SK-N-SH (cell line): Measurements from ENCODE around the gene MVB12A. TPM values are rescaled to one million over a fixed set of nuclear protein-coding genes. Genes with fewer than 3 reads are reported as not detected.
A peak's percentile ranks its signal among the peaks of the same experiment; 100 is the strongest.

Experiments used
- CTCF ChIA-PET: fragments of 300-600, 350-600 bp; formaldehyde crosslinking; extraction: SDS; loops from one replicate; lab custom pipeline; 2021; lab: Yijun Ruan, JAX
- POLR2A ChIA-PET: fragments of 350-600 bp; sonication (Branson Sonifier 250); formaldehyde crosslinking; extraction: SDS; loops from one replicate; lab custom pipeline; 2020; ENCODE audit warnings: antibody characterized with exemption, inconsistent platforms; lab: Yijun Ruan, JAX
- DNase-seq: peaks from one replicate; pipeline ENCODE4 v3.0.0; 2012
- H2AFZ ChIP-seq: fragments of 200-600 bp; sonication (generic); 2 replicates; pipeline ENCODE4 v1.8.1; 2016; ENCODE audit warnings: antibody characterized with exemption, mild to moderate bottlenecking, low read depth
- H3F3A ChIP-seq: fragments of 200-600 bp; sonication (generic); replicated peaks from 2 replicates; pipeline ENCODE3; 2016; ENCODE audit warnings: antibody characterized with exemption, mild to moderate bottlenecking; ENCODE audit not compliant: insufficient read depth
- H3K27ac ChIP-seq, 2 experiments: fragments of 200-500 bp in 1 of 2; fragments of 200-600 bp in 1 of 2; sonication (Bioruptor generic) in 1 of 2; sonication (generic), shearing (Covaris generic) in 1 of 2; 2 replicates each; pipeline versions ENCODE4 v1.5.1 to v1.6.1; 2014 to 2016; ENCODE audit warnings: low read depth in 2 of 2, inconsistent platforms in 1 of 2, low read length in 1 of 2, mild to moderate bottlenecking in 1 of 2, mixed read lengths in 1 of 2
- H3K27me3 ChIP-seq: fragments of 200-600 bp; sonication (generic), shearing (Covaris generic); 2 replicates; pipeline ENCODE4 v1.6.1; 2016; ENCODE audit warnings: mixed run types; ENCODE audit not compliant: insufficient read depth
- H3K36me3 ChIP-seq, 2 experiments: fragments of 200-500 bp in 1 of 2; fragments of 200-600 bp in 1 of 2; sonication (Bioruptor generic) in 1 of 2; sonication (generic) in 1 of 2; replicated peaks in 1 of 2; 2 replicates each; pipeline versions ENCODE3 to v1.5.1; 2014 to 2016; ENCODE audit warnings: low read length in 1 of 2, mild to moderate bottlenecking in 1 of 2; ENCODE audit not compliant: insufficient read depth in 2 of 2, control insufficient read depth in 1 of 2
- H3K4me1 ChIP-seq, 2 experiments: fragments of 200-500 bp in 1 of 2; fragments of 200-600 bp in 1 of 2; sonication (Bioruptor generic) in 1 of 2; sonication (generic), shearing (Covaris generic) in 1 of 2; 2 replicates each; pipeline versions ENCODE4 v1.5.1 to v1.6.1; 2014 to 2016; ENCODE audit warnings: low read depth in 1 of 2, low read length in 1 of 2, mixed run types in 1 of 2; ENCODE audit not compliant: insufficient read depth in 2 of 2, control insufficient read depth in 1 of 2
- H3K4me2 ChIP-seq: fragments of 200-600 bp; sonication (generic), shearing (Covaris generic); 2 replicates; pipeline ENCODE4 v1.6.1; 2017; ENCODE audit warnings: mixed run types
- H3K4me3 ChIP-seq, 2 experiments: fragments of 200-500 bp in 1 of 2; fragments of 200-600 bp in 1 of 2; sonication (Bioruptor generic) in 1 of 2; sonication (generic), shearing (Covaris generic) in 1 of 2; 2 replicates each; pipeline versions ENCODE4 v1.5.1 to v1.8.1; 2014 to 2016; ENCODE audit warnings: low read depth in 2 of 2, inconsistent platforms in 1 of 2, low read length in 1 of 2, mild to moderate bottlenecking in 1 of 2, mixed read lengths in 1 of 2, moderate library complexity in 1 of 2
- H3K79me2 ChIP-seq: fragments of 200-600 bp; sonication (generic); 2 replicates; pipeline ENCODE4 v1.8.1; 2017; ENCODE audit warnings: mild to moderate bottlenecking; ENCODE audit not compliant: insufficient read depth
- H3K9ac ChIP-seq: fragments of 200-600 bp; sonication (generic); 2 replicates; pipeline ENCODE4 v1.6.1; 2017; ENCODE audit warnings: mixed run types
- H3K9me2 ChIP-seq: fragments of 200-600 bp; sonication (generic); 2 replicates; pipeline ENCODE4 v1.6.1; 2017; ENCODE audit warnings: mixed run types
- H3K9me3 ChIP-seq: fragments of 200-600 bp; sonication (generic); 2 replicates; pipeline ENCODE4 v1.6.1; 2017; ENCODE audit warnings: mixed run types, mild to moderate bottlenecking, moderate library complexity
- H4K20me1 ChIP-seq: fragments of 200-600 bp; sonication (generic); 2 replicates; pipeline ENCODE4 v1.6.1; 2017; ENCODE audit warnings: mild to moderate bottlenecking, mixed run types; ENCODE audit not compliant: insufficient read depth
- EP300 ChIP-seq, 2 experiments: IDR thresholded peaks; 2 replicates each; pipeline versions ENCODE4 v1.4.0 to v1.6.1; 2012; ENCODE audit warnings: borderline replicate concordance in 1 of 2, low read depth in 1 of 2, low read length in 1 of 2
- FOXM1 ChIP-seq: IDR thresholded peaks from 2 replicates; pipeline ENCODE4 v1.4.0; 2012; ENCODE audit warnings: low read depth, mild to moderate bottlenecking
- GABPA ChIP-seq: IDR thresholded peaks from 2 replicates; pipeline ENCODE4 v1.4.0; 2012; ENCODE audit warnings: low read depth, mild to moderate bottlenecking
- GATA2 ChIP-seq: sonication (generic); formaldehyde crosslinking; IDR thresholded peaks from 2 replicates; pipeline ENCODE4 v1.5.0; 2020; ENCODE audit warnings: mild to moderate bottlenecking, missing genetic modification reagents
- NFIC ChIP-seq: IDR thresholded peaks from 2 replicates; pipeline ENCODE4 v1.4.0; 2012; ENCODE audit warnings: borderline replicate concordance
- POLR2AphosphoS5 ChIP-seq: IDR thresholded peaks from 2 replicates; pipeline ENCODE4 v1.6.1; 2012; ENCODE audit warnings: low read depth, low read length
- RXRA ChIP-seq: IDR thresholded peaks from 2 replicates; pipeline ENCODE4 v1.4.0; 2012; ENCODE audit warnings: low read depth, mild to moderate bottlenecking, borderline replicate concordance
- SIN3A ChIP-seq: IDR thresholded peaks from 2 replicates; pipeline ENCODE4 v1.6.1; 2012; ENCODE audit warnings: low read depth, mild to moderate bottlenecking, low read length, moderate library complexity, borderline replicate concordance
- TAF1 ChIP-seq: IDR thresholded peaks from 2 replicates; pipeline ENCODE4 v1.6.1; 2012; ENCODE audit warnings: low read depth, mild to moderate bottlenecking, low read length, moderate library complexity, borderline replicate concordance
- TCF12 ChIP-seq: IDR thresholded peaks from 2 replicates; pipeline ENCODE4 v1.4.0; 2012
- TEAD4 ChIP-seq: IDR thresholded peaks from 2 replicates; pipeline ENCODE4 v1.4.0; 2012; ENCODE audit warnings: mild to moderate bottlenecking, borderline replicate concordance; ENCODE audit not compliant: insufficient read depth
- WGBS: methylation state at CpG from one replicate; pipeline ENCODE4 v1.1.6; 2017; ENCODE audit warnings: low lambda C conversion rate; 5-methylcytosine and 5-hydroxymethylcytosine counted together
- polyA plus RNA-seq, 3 experiments: library from polyadenylated mRNA; depleted of rRNA; stranded (reverse); fragments of >200 nt; gene quantifications; 2 replicates each; pipeline ENCODE4 v1.2.3, GENCODE V29; 2012
- TF ChIP-seq, protein P1 (sequence below): IDR thresholded peaks from 2 replicates; pipeline ENCODE4 v1.4.0; 2012; ENCODE audit warnings: low read depth, borderline replicate concordance
- TF ChIP-seq, protein P2 (sequence below): IDR thresholded peaks from 2 replicates; pipeline ENCODE4 v1.6.1; 2012; ENCODE audit warnings: mild to moderate bottlenecking, low read depth, low read length, moderate library complexity

The MVB12A gene
- polyA plus RNA-seq, 1 of the 3 experiments (the other 2 are of a cell fraction): 63.9 TPM

DNA sequence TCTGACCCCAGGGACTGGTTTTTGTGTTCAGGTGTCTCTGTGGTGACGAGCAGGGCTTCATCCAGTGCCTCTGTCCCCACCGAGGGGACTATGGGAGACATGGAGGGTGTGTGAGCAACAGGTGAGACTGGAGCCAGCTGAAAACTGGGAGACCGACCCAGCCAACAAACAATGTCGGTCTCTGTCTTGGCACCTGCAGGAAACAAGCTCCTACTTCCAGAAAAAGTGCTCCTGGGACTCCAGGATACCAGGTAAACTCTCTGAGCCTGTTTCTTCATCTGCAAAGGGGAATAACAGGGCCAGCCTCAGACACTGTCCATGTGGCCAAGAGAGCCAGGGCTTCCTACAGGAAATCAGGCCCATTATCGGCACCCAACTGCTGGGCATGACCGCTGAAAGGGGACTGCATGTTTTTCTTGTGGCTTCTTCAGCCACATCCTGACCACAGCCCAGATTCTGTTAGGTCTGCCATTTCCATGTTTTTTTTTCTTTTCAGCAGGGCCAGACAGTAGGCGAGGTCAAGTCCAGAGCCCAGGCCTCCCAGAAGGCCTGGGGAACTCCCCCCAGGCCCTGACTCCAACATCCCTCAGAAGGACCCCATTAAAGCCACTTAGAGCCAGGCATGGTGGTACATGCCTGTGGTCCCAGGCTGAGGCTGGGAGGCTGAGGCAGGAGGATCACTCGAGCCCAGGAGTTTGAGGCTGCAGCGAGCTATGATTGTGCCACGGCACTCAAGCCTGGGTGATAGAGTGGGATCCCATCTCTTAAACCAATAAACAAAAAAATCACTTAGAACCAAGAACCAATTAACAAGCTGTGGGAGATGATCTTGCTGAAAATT is 13.6 kb upstream of the MVB12A start:
- Histone ChIP-seq H3K9me2 (no peaks in the 10 kb centered on the region), H3K79me2 (no peaks in the 10 kb centered on the region), H3K27me3 (no peaks in the 10 kb centered on the region), H2AFZ (no peak overlapping the region; the same call in 1 of the 2 replicates), H3K27ac (peak overlapping the region in 1 of 2 experiments; percentile 9; a peak in 1 of 4 replicates), H3K9me3 (no peaks in the 10 kb centered on the region), H3K36me3 (no peaks in the 10 kb centered on the region), H3K9ac (no peak overlapping the region), H3K4me1 (peaks cover 0 to 23% of the 10 kb centered on the region in 2 experiments; a peak in 1 of 4 replicates), H3K4me3 (no peak overlapping the region), H3K4me2 (no peak overlapping the region), H3F3A (no peaks in the 10 kb centered on the region), H4K20me1 (no peaks in the 10 kb centered on the region)
- WGBS: 90% methylated on average over 10 of the region's 10 CpGs
- POLR2A ChIA-PET: no interaction called here
- TF ChIP-seq EP300 (IDR thresholded peaks at IDR 0.05; ENCODE audit: borderline replicate concordance in 1 of 2, low read depth in 1 of 2, low read length in 1 of 2) (no peak), NFIC (no peak), GABPA (no peak), TCF12 (no peak), POLR2AphosphoS5 (no peak), RXRA (no peak), GATA2 (CRISPR knock-in tag) (no peak), FOXM1 (no peak), SIN3A (no peak), TEAD4 (no peak), TAF1 (no peak)
- TF ChIP-seq, protein P1, sequence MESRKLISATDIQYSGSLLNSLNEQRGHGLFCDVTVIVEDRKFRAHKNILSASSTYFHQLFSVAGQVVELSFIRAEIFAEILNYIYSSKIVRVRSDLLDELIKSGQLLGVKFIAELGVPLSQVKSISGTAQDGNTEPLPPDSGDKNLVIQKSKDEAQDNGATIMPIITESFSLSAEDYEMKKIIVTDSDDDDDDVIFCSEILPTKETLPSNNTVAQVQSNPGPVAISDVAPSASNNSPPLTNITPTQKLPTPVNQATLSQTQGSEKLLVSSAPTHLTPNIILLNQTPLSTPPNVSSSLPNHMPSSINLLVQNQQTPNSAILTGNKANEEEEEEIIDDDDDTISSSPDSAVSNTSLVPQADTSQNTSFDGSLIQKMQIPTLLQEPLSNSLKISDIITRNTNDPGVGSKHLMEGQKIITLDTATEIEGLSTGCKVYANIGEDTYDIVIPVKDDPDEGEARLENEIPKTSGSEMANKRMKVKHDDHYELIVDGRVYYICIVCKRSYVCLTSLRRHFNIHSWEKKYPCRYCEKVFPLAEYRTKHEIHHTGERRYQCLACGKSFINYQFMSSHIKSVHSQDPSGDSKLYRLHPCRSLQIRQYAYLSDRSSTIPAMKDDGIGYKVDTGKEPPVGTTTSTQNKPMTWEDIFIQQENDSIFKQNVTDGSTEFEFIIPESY: no peak
- TF ChIP-seq, protein P2, sequence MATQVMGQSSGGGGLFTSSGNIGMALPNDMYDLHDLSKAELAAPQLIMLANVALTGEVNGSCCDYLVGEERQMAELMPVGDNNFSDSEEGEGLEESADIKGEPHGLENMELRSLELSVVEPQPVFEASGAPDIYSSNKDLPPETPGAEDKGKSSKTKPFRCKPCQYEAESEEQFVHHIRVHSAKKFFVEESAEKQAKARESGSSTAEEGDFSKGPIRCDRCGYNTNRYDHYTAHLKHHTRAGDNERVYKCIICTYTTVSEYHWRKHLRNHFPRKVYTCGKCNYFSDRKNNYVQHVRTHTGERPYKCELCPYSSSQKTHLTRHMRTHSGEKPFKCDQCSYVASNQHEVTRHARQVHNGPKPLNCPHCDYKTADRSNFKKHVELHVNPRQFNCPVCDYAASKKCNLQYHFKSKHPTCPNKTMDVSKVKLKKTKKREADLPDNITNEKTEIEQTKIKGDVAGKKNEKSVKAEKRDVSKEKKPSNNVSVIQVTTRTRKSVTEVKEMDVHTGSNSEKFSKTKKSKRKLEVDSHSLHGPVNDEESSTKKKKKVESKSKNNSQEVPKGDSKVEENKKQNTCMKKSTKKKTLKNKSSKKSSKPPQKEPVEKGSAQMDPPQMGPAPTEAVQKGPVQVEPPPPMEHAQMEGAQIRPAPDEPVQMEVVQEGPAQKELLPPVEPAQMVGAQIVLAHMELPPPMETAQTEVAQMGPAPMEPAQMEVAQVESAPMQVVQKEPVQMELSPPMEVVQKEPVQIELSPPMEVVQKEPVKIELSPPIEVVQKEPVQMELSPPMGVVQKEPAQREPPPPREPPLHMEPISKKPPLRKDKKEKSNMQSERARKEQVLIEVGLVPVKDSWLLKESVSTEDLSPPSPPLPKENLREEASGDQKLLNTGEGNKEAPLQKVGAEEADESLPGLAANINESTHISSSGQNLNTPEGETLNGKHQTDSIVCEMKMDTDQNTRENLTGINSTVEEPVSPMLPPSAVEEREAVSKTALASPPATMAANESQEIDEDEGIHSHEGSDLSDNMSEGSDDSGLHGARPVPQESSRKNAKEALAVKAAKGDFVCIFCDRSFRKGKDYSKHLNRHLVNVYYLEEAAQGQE: no peak
- CTCF ChIA-PET: interaction anchor here (0.6 to 1.5 kb wide), 4 partner anchors 14 to 20 kb away, joined by 3 to 8 read pairs (median 4); no protein-coding TSS in a partner anchor
- DNase-seq: peak; percentile 10
